ENCODE data around the gene NPFF.

DNA sequence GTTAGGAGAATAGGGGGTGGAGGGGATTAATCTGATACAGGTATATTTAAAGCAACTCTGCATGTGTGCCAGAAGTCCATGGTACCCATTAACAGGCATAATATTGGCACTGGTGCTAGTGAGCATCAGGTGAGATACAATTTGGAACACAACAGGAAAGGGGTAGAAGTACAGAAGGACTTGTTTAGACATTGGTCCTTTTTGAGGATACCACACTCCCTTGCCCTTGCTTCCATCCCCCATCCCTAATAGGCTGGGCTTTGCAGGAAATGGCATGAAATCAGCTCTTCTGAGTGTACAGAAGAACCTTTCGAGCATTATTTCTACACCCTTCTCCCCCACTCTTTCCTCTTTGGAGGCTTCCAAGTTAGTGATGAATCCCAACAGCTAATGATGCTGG lies 39.0 kb downstream of the NPFF start:
- TF ChIP-seq, protein P1, sequence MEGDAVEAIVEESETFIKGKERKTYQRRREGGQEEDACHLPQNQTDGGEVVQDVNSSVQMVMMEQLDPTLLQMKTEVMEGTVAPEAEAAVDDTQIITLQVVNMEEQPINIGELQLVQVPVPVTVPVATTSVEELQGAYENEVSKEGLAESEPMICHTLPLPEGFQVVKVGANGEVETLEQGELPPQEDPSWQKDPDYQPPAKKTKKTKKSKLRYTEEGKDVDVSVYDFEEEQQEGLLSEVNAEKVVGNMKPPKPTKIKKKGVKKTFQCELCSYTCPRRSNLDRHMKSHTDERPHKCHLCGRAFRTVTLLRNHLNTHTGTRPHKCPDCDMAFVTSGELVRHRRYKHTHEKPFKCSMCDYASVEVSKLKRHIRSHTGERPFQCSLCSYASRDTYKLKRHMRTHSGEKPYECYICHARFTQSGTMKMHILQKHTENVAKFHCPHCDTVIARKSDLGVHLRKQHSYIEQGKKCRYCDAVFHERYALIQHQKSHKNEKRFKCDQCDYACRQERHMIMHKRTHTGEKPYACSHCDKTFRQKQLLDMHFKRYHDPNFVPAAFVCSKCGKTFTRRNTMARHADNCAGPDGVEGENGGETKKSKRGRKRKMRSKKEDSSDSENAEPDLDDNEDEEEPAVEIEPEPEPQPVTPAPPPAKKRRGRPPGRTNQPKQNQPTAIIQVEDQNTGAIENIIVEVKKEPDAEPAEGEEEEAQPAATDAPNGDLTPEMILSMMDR (conservative IDR thresholded peaks at IDR 0.05) = no peak
- TF ChIP-seq EZH2 (IDR thresholded peaks at IDR 0.05; ENCODE audit: low read depth) = no peak

All from PC-9 (cell line).